CD4-positive, CD25-positive, alpha-beta regulatory T cell (primary cell): ENCODE data around the gene ATF5. TPM values are rescaled to one million over a fixed set of nuclear protein-coding genes. Genes with fewer than 3 reads are reported as not detected.

Experiments
- ATAC-seq, 2 donors: fragments of 150-1000 bp; cut with Tn5 transposase; one replicate each; pipeline ENCODE4 v1.10.0; 2021; ENCODE audit warnings: low read depth in 2 of 2, moderate number of reproducible peaks in 2 of 2, moderate library complexity in 1 of 2
- DNase-seq, 3 donors: peaks; one replicate each; pipeline versions ENCODE4 v3.0.0 to v3.0.0-alpha.2; 2012 to 2022; ENCODE audit warnings: mixed read lengths in 1 of 3
- H3K27ac ChIP-seq: one replicate; pipeline ENCODE4 v1.7.0; 2013; ENCODE audit warnings: mild to moderate bottlenecking, low read length; ENCODE audit not compliant: insufficient read depth, poor library complexity, severe bottlenecking
- H3K27me3 ChIP-seq: one replicate; pipeline ENCODE4 v1.7.0; 2013; ENCODE audit warnings: low read length; ENCODE audit not compliant: control insufficient read depth, insufficient read depth
- H3K36me3 ChIP-seq: one replicate; pipeline ENCODE4 v1.7.0; 2013; ENCODE audit warnings: mild to moderate bottlenecking, low read length, moderate library complexity; ENCODE audit not compliant: control insufficient read depth, insufficient read depth
- H3K4me1 ChIP-seq: 2 replicates; pipeline ENCODE4 v1.7.0; 2013; ENCODE audit warnings: mild to moderate bottlenecking, low read length; ENCODE audit not compliant: insufficient read depth, control insufficient read depth, poor library complexity, severe bottlenecking
- H3K4me3 ChIP-seq: one replicate; pipeline ENCODE4 v1.7.0; 2013; ENCODE audit warnings: low read depth, mild to moderate bottlenecking, low read length, moderate library complexity
- H3K9me3 ChIP-seq, 2 experiments: 1 replicate in 1 of 2; 2 replicates in 1 of 2; pipeline ENCODE4 v1.7.0; 2013; ENCODE audit warnings: low read length in 2 of 2, mild to moderate bottlenecking in 1 of 2, moderate library complexity in 1 of 2; ENCODE audit not compliant: control insufficient read depth in 2 of 2
- H3K27ac Mint-ChIP-seq, 3 donors: one replicate each; pipeline ENCODE4 v1.8.0; 2020 to 2022; ENCODE audit warnings: mild to moderate bottlenecking in 3 of 3, mixed read lengths in 3 of 3, moderate library complexity in 2 of 3
- H3K27me3 Mint-ChIP-seq: one replicate; pipeline ENCODE4 v1.8.0; 2022; ENCODE audit warnings: mild to moderate bottlenecking, mixed read lengths
- H3K36me3 Mint-ChIP-seq: one replicate; pipeline ENCODE4 v1.8.0; 2020; ENCODE audit warnings: mixed read lengths
- H3K4me1 Mint-ChIP-seq, 4 donors: one replicate each; pipeline ENCODE4 v1.8.0; 2020 to 2022; ENCODE audit warnings: mixed read lengths in 4 of 4, mild to moderate bottlenecking in 1 of 4
- H3K4me3 Mint-ChIP-seq, 4 donors: one replicate each; pipeline ENCODE4 v1.8.0; 2020 to 2022; ENCODE audit warnings: mild to moderate bottlenecking in 4 of 4, mixed read lengths in 4 of 4, moderate library complexity in 3 of 4
- H3K9me3 Mint-ChIP-seq, 7 donors: one replicate each; pipeline ENCODE4 v1.8.0; 2020 to 2022; ENCODE audit warnings: mixed read lengths in 7 of 7, mild to moderate bottlenecking in 3 of 7, moderate library complexity in 2 of 7
- polyA plus RNA-seq, 4 donors: library from polyadenylated mRNA; unstranded; fragments of 300-500 nt; fragmentation: Illumina TruSeq; gene quantifications; one replicate each; pipeline ENCODE4 v1.2.3, GENCODE V29; 2021
- total RNA-seq: library from RNA; stranded (reverse); gene quantifications from one replicate; pipeline ENCODE4 v1.2.3, GENCODE V29; 2022

Gene ATF5, protein sequence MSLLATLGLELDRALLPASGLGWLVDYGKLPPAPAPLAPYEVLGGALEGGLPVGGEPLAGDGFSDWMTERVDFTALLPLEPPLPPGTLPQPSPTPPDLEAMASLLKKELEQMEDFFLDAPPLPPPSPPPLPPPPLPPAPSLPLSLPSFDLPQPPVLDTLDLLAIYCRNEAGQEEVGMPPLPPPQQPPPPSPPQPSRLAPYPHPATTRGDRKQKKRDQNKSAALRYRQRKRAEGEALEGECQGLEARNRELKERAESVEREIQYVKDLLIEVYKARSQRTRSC
- total RNA-seq = 19.7 TPM
- 1 to 10 TPM in 2 of 4 donors, under 1 TPM in 2; 0.60 to 1.5 (median 1.1) TPM for polyA plus RNA-seq

DNA sequence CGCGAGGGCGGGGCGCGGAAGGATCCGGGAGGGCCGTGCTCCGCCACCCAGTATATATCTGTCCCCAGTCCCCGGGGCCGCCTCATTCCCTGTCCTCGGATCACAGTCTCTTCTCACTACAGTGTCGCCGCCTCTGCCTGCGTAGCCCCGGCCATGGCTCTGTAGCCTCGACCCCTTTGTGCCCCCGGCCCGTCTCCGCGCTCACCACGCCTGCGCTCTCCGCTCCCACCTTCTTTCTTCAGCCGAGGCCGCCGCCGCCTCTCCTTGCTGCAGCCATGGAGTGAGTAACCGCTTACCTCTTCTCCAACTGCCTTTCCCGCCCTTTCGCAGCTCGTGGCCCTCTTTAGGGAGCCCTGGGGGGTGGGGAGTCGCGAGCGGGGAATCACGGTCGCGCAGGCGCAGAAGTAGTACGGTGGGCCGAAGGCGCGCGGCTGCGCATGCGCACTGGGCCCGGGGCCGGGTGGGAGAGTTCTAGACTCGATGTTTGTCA lies at the start of gene ATF5, which contains the start of gene NUP62:
ATF5 (plus strand) TSS at position 85 of the 490 bp plus-strand sequence. CDS start 1,646 bp downstream, outside the sequence.
NUP62 (minus strand) TSS at position 384 of the 490 bp plus-strand sequence. CDS start 19,697 bp downstream, outside the sequence.
- peaks cover 24% of the 10 kb centered on the region for H3K36me3 ChIP-seq
- Mint-ChIP-seq H3K27me3 (peaks cover 16% of the 10 kb centered on the region), H3K36me3 (peaks cover 9% of the 10 kb centered on the region), H3K4me3 (peak within 1 kb of the TSS; percentile 97 to 99 (median 97)), H3K9me3 (peaks cover 0 to 3% (median 0%) of the 10 kb centered on the region in 7 donors), H3K4me1 (peaks cover 11 to 79% (median 51%) of the 10 kb centered on the region in 4 donors), H3K27ac (peak within 1 kb of the TSS; percentile 98 to 99 (median 98))
- peak within 1 kb of the TSS; percentile 95 for H3K27ac ChIP-seq
- no peaks in the 10 kb centered on the region for H3K9me3 ChIP-seq
- peak; percentile 34 to 42 for ATAC-seq
- H3K27me3 ChIP-seq = no peaks in the 10 kb centered on the region
- peak; percentile 86 to 93 (median 90) for DNase-seq
- peaks cover 58% of the 10 kb centered on the region for H3K4me1 ChIP-seq
- H3K4me3 ChIP-seq = peak within 1 kb of the TSS; percentile 84

DNA sequence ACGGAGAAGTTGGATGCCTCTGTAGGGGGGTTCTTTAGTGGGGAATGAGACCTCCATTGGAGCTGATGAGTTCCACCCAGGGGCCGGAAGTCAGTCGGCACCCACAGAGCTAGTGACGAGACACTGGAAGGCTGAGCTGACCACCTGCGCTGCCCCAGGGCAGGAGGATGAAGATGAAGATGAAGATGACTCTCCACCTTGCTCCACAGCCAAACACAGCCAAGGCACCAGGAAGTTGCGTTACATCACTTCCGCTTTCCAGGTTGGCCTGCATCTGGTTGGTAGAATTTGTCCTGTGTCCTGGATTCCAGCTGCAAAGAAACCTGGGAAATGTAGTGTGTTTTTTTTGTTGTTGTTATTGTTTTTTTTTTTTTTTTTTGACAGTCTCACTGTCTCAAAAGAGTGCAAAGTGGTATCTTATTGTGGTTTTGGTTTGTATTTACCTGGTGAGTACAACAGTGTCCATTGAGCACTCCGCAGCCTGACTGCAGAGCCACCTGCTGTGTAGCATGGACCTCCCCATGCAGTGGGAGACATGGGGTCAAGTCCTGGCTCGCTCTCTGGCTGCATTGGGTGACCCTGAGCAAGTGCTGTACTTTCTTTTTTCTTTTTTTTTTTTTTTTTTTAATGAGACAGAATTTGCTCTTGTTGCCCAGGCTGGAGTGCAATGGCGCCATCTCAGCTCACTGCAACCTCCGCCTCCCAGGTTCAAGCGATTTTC lies 49.6 kb upstream of the ATF5 start:
- no peaks in the 10 kb centered on the region for H3K9me3 Mint-ChIP-seq

DNA sequence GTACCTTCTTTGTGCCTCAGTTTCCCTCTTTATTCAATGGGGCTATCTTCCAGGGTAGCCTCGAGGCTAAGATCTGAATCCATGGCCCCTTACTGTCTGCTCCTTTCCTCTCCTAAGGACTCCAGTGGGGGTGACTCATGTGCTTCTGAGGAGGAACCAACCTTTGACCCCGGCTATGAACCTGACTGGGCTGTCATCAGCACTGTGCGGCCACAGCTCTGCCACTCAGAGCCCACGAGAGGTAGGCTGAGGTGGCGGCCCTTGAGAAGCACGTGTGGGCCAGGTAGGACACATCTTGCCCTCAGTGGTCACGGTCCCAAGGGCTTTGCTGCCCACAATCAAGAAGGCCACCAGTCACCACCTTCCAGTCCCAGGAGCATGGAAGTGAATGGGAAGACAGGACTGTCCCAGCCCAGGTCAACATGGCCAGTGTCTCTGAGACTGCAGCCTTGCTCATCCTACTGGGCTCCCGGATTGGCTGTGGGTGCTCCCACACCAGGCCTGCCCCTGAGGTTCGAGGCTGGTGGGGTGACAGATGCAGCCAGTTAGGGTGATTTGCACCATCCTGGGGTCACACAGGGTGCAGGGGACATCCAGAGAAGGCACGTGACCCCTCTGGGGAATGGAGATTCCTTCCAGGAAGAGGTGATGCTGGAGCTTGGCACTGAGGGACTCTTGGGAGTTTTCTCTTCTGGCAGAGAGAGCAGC lies 48.7 kb upstream of the ATF5 start:
- Mint-ChIP-seq H3K4me1 (peaks cover 0 to 26% (median 8%) of the 10 kb centered on the region in 4 donors), H3K9me3 (no peaks in the 10 kb centered on the region), H3K27me3 (no peaks in the 10 kb centered on the region), H3K4me3 (peak overlapping the region in 1 of 4 donors; percentile 28), H3K27ac (no peak overlapping the region), H3K36me3 (peaks cover 18% of the 10 kb centered on the region)
- H3K4me3 ChIP-seq = no peak overlapping the region
- no peak for DNase-seq
- H3K27ac ChIP-seq = no peak overlapping the region
- no peaks in the 10 kb centered on the region for H3K9me3 ChIP-seq
- ATAC-seq = no peak
- peaks cover 46% of the 10 kb centered on the region for H3K36me3 ChIP-seq
- H3K4me1 ChIP-seq = peaks cover 21% of the 10 kb centered on the region
- H3K27me3 ChIP-seq = no peaks in the 10 kb centered on the region

More for the DNA sequence above, 49.6 kb upstream of the ATF5 start:
- peaks cover 22% of the 10 kb centered on the region for H3K4me1 ChIP-seq
- H3K27me3 Mint-ChIP-seq = no peaks in the 10 kb centered on the region
- peaks cover 12% of the 10 kb centered on the region for H3K36me3 Mint-ChIP-seq
- H3K4me3 ChIP-seq = no peak overlapping the region
- peak overlapping the region in 1 of 3 donors; percentile 71 for H3K27ac Mint-ChIP-seq
- no peaks in the 10 kb centered on the region for H3K9me3 ChIP-seq
- ATAC-seq (no peak), DNase-seq (peak in 1 of 3 donors; percentile 41)
- H3K27ac ChIP-seq = no peak overlapping the region
- no peaks in the 10 kb centered on the region for H3K27me3 ChIP-seq
- H3K4me1 Mint-ChIP-seq = peaks cover 0 to 34% (median 8%) of the 10 kb centered on the region in 4 donors
- H3K4me3 Mint-ChIP-seq = peak overlapping the region in 3 of 4 donors; percentile 28 to 52 (median 41)
- peaks cover 41% of the 10 kb centered on the region for H3K36me3 ChIP-seq

DNA sequence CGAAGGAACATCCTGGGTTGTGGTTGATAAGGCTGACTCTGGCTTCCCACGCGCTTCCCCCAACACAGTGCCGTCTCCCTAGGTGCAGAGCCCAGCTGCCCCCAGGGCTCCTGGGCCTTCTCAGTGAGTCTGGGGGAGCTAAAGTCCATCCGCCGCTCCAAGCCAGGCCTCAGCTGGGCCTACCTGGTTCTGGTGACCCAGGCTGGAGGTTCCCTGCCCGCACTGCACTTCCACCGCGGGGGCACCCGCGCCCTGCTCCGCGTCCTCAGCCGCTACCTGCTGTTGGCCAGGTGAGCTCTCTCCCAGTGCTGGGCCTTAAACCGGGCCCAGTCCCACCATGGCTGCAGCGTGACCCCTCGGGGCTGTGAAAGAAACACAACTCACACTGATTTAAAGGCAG lies 47.8 kb upstream of the ATF5 start:
- H3K27me3 ChIP-seq = no peaks in the 10 kb centered on the region
- Mint-ChIP-seq H3K4me3 (no peak overlapping the region), H3K36me3 (peaks cover 18% of the 10 kb centered on the region), H3K9me3 (no peaks in the 10 kb centered on the region), H3K27ac (peak overlapping the region in 1 of 3 donors; percentile 65), H3K4me1 (peaks cover 0 to 20% (median 7%) of the 10 kb centered on the region in 4 donors), H3K27me3 (no peaks in the 10 kb centered on the region)
- H3K9me3 ChIP-seq = no peaks in the 10 kb centered on the region
- ATAC-seq = no peak
- no peak overlapping the region for H3K27ac ChIP-seq
- H3K4me3 ChIP-seq = no peak overlapping the region
- H3K4me1 ChIP-seq = peaks cover 13% of the 10 kb centered on the region
- DNase-seq = no peak
- peaks cover 46% of the 10 kb centered on the region for H3K36me3 ChIP-seq

DNA sequence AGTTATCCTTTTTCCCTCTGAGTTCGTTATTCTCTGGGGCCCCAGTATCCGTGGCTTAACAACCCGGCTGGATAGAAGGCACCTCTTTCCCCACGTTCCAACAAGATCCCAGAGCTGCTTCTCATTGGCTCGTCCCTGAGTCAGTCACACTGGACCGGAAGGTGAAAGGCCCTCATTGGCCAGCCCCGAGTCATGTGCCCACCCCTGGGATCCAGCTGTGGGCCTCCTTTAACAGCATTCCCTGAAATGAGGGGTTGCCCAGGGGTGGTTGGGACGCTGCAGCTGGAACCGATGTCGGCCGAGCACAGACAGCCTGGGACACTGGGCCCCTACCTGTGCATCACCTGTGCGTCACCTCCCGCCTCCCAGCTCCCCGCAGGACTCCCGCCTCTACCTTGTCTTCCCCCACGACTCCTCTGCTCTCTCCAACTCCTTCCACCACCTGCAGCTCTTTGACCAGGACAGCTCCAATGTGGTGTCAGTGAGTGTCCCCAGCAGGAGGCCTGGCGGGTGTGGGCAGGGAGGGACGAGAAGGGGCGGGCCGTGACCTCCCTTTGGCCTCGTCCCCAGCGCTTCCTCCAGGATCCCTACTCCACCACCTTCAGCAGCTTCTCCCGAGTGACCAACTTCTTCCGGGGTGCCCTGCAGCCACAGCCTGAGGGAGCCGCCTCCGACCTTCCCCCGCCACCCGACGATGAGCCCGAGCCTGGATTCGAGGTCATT lies 47.2 kb upstream of the ATF5 start:
- no peak for DNase-seq
- H3K36me3 ChIP-seq = peaks cover 46% of the 10 kb centered on the region
- Mint-ChIP-seq H3K4me3 (no peak overlapping the region), H3K36me3 (peaks cover 18% of the 10 kb centered on the region), H3K27ac (peak overlapping the region in 1 of 3 donors; percentile 65), H3K4me1 (peaks cover 0 to 22% (median 7%) of the 10 kb centered on the region in 4 donors), H3K27me3 (no peaks in the 10 kb centered on the region), H3K9me3 (no peaks in the 10 kb centered on the region)
- no peak overlapping the region for H3K4me3 ChIP-seq
- peaks cover 13% of the 10 kb centered on the region for H3K4me1 ChIP-seq
- H3K27me3 ChIP-seq = no peaks in the 10 kb centered on the region
- no peak overlapping the region for H3K27ac ChIP-seq
- H3K9me3 ChIP-seq = no peaks in the 10 kb centered on the region
- no peak for ATAC-seq

DNA sequence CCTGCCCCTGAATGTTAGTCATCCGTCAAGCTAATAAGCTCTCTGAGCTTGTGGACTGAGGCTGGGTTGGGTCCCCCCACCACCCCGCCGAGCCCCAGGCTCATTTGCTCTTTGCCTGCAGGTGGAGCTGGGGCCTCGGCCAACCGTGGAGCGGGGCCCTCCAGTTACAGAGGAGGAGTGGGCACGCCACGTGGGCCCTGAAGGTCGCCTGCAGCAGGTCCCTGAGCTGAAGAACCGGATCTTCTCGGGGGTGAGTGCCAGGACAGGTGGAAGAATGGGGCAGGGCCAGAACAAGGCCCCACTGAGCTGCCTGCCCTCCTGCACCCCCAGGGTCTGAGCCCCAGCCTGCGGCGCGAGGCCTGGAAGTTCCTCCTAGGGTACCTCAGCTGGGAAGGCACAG lies 46.4 kb upstream of the ATF5 start:
- H3K9me3 Mint-ChIP-seq = no peaks in the 10 kb centered on the region
- no peak for ATAC-seq

DNA sequence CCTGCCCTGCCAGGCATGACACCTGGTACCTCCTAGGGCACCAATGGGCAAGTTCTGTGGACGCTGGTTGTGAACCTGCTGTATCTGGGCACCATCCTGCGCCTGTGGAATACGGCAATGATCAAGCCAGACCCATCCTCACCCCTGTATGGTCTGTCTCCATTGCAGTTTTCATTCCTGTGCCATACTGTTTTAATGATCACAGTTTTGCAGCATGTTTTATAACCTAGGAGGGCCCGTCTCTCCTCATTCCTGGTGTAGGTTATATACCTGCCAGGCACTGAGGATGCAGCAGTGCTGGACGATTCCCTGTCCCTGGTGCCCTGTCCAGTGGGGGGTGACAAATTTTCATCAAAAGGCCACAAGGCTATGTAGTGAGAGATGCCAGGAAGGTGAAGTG lies 45.9 kb upstream of the ATF5 start:
- Histone ChIP-seq H3K36me3 (peaks cover 46% of the 10 kb centered on the region), H3K9me3 (no peaks in the 10 kb centered on the region), H3K4me3 (no peak overlapping the region), H3K27ac (no peak overlapping the region), H3K27me3 (no peaks in the 10 kb centered on the region), H3K4me1 (peaks cover 9% of the 10 kb centered on the region)
- peaks cover 16% of the 10 kb centered on the region for H3K36me3 Mint-ChIP-seq
- H3K27me3 Mint-ChIP-seq = no peaks in the 10 kb centered on the region
- DNase-seq (no peak), ATAC-seq (no peak)
- peak overlapping the region in 1 of 4 donors; percentile 77 for H3K4me3 Mint-ChIP-seq
- H3K9me3 Mint-ChIP-seq = no peaks in the 10 kb centered on the region
- H3K4me1 Mint-ChIP-seq = peaks cover 0 to 19% (median 5%) of the 10 kb centered on the region in 4 donors
- H3K27ac Mint-ChIP-seq = peak overlapping the region in 1 of 3 donors; percentile 62

More for the DNA sequence above, 46.4 kb upstream of the ATF5 start:
- Histone ChIP-seq H3K4me3 (no peak overlapping the region), H3K36me3 (peaks cover 46% of the 10 kb centered on the region), H3K27me3 (no peaks in the 10 kb centered on the region), H3K27ac (no peak overlapping the region), H3K9me3 (no peaks in the 10 kb centered on the region), H3K4me1 (peaks cover 13% of the 10 kb centered on the region)
- Mint-ChIP-seq H3K36me3 (peaks cover 18% of the 10 kb centered on the region), H3K4me3 (no peak overlapping the region), H3K27me3 (no peaks in the 10 kb centered on the region), H3K27ac (no peak overlapping the region), H3K4me1 (peaks cover 0 to 22% (median 7%) of the 10 kb centered on the region in 4 donors)
- DNase-seq = no peak
